Nephron (organoid): Measurements from ENCODE around the gene JAM3.

Source experiments
- H3K27ac Mint-ChIP-seq, 3 experiments: 2 replicates each; pipeline ENCODE4 v1.8.0; 2020; ENCODE audit warnings: mixed read lengths in 3 of 3, mild to moderate bottlenecking in 2 of 3, moderate library complexity in 1 of 3
- H3K27me3 Mint-ChIP-seq: 2 replicates; pipeline ENCODE4 v1.8.0; 2021; ENCODE audit warnings: low read depth, mild to moderate bottlenecking, moderate library complexity, mixed read lengths
- H3K36me3 Mint-ChIP-seq: 2 replicates; pipeline ENCODE4 v1.8.0; 2020; ENCODE audit warnings: low read depth, mixed read lengths
- H3K4me1 Mint-ChIP-seq: 2 replicates; pipeline ENCODE4 v1.8.0; 2020; ENCODE audit warnings: mixed read lengths
- H3K4me3 Mint-ChIP-seq, 3 experiments: 2 replicates each; pipeline ENCODE4 v1.8.0; 2020; ENCODE audit warnings: mild to moderate bottlenecking in 3 of 3, mixed read lengths in 3 of 3, moderate library complexity in 2 of 3
- H3K9me3 Mint-ChIP-seq: 2 replicates; pipeline ENCODE4 v1.8.0; 2020; ENCODE audit warnings: mixed read lengths
- CTCF ChIP-seq, 3 experiments: fragments of 200-600 bp; sonication (generic); IDR thresholded peaks; one replicate each; pipeline ENCODE4 v1.5.0; 2021; ENCODE audit warnings: antibody characterized with exemption in 3 of 3; ENCODE audit not compliant: unreplicated experiment in 3 of 3

The JAM3 gene

GRCh38 chr11:134032501-134033091, 36.3 kb upstream of the JAM3 start:
- H3K27me3 Mint-ChIP-seq = peaks cover 41% of the 10 kb centered on the region
- H3K9me3 Mint-ChIP-seq = no peaks in the 10 kb centered on the region
- H3K4me3 Mint-ChIP-seq = peak overlapping the region in 1 of 3 experiments; percentile 5
- no peak for TF ChIP-seq CTCF (IDR thresholded peaks at IDR 0.05; ENCODE audit: unreplicated experiment in 3 of 3)
- H3K36me3 Mint-ChIP-seq = no peaks in the 10 kb centered on the region
- peaks cover 53% of the 10 kb centered on the region for H3K4me1 Mint-ChIP-seq
- peak overlapping the region; percentile 4 to 65 (median 45) for H3K27ac Mint-ChIP-seq

- Mint-ChIP-seq H3K4me1 (peaks cover 58% of the 10 kb centered on the region), H3K4me3 (peak overlapping the region; percentile 57 to 73 (median 69)), H3K27ac (peak overlapping the region; percentile 83 to 94 (median 87)), H3K27me3 (peaks cover 34% of the 10 kb centered on the region), H3K9me3 (no peaks in the 10 kb centered on the region), H3K36me3 (no peaks in the 10 kb centered on the region)
- TF ChIP-seq CTCF (IDR thresholded peaks at IDR 0.05; ENCODE audit: unreplicated experiment in 3 of 3) = no peak
These were observed 35.6 kb upstream of the JAM3 start for GRCh38 chr11:134033276-134033675.

- Mint-ChIP-seq H3K36me3 (no peaks in the 10 kb centered on the region), H3K27me3 (peaks cover 28% of the 10 kb centered on the region), H3K4me1 (peaks cover 63% of the 10 kb centered on the region), H3K27ac (peak overlapping the region; percentile 83 to 94 (median 87)), H3K4me3 (peak overlapping the region; percentile 57 to 73 (median 69)), H3K9me3 (no peaks in the 10 kb centered on the region)
- no peak for TF ChIP-seq CTCF (IDR thresholded peaks at IDR 0.05; ENCODE audit: unreplicated experiment in 3 of 3)
These were observed 35.0 kb upstream of the JAM3 start for GRCh38 chr11:134033696-134034491.

- no peak for TF ChIP-seq CTCF (IDR thresholded peaks at IDR 0.05; ENCODE audit: unreplicated experiment in 3 of 3)
- peaks cover 24% of the 10 kb centered on the region for H3K27me3 Mint-ChIP-seq
- peak overlapping the region; percentile 77 to 87 (median 83) for H3K27ac Mint-ChIP-seq
- peaks cover 71% of the 10 kb centered on the region for H3K4me1 Mint-ChIP-seq
- no peaks in the 10 kb centered on the region for H3K9me3 Mint-ChIP-seq
- peak overlapping the region; percentile 81 to 85 (median 83) for H3K4me3 Mint-ChIP-seq
- H3K36me3 Mint-ChIP-seq = no peaks in the 10 kb centered on the region
These were observed 34.1 kb upstream of the JAM3 start for GRCh38 chr11:134034496-134035381.

- Mint-ChIP-seq H3K4me1 (peaks cover 82% of the 10 kb centered on the region), H3K27ac (peak overlapping the region; percentile 67 to 98 (median 90)), H3K9me3 (no peaks in the 10 kb centered on the region)
These were observed 32.3 kb upstream of the JAM3 start for GRCh38 chr11:134036492-134037045.

More at GRCh38 chr11:134036492-134037045, 32.3 kb upstream of the JAM3 start:
- Mint-ChIP-seq H3K36me3 (no peaks in the 10 kb centered on the region), H3K4me3 (peak overlapping the region; percentile 81 to 89 (median 85)), H3K27me3 (peaks cover 15% of the 10 kb centered on the region)
- no peak for TF ChIP-seq CTCF (IDR thresholded peaks at IDR 0.05; ENCODE audit: unreplicated experiment in 3 of 3)
